H9 (cell line): ENCODE results near the gene ITGA4. TPM values are rescaled to one million over a fixed set of nuclear protein-coding genes. Genes with fewer than 3 reads are reported as not detected.

Source experiments
- DNase-seq: peaks from one replicate; pipeline ENCODE4 v3.0.0-alpha.2; 2017
- H2AFZ ChIP-seq: one replicate; pipeline ENCODE4 v1.6.1; 2013; ENCODE audit warnings: mild to moderate bottlenecking, low read length, control low read depth, moderate library complexity
- H2AK5ac ChIP-seq: 2 replicates; pipeline ENCODE4 v1.6.1; 2013; ENCODE audit warnings: low read length, control low read depth, mixed read lengths; ENCODE audit not compliant: insufficient read length
- H2BK120ac ChIP-seq: one replicate; pipeline ENCODE4 v1.6.1; 2013; ENCODE audit warnings: low read depth, mild to moderate bottlenecking, low read length, control low read depth, inconsistent platforms; ENCODE audit not compliant: poor library complexity, severe bottlenecking
- H2BK12ac ChIP-seq: 2 replicates; pipeline ENCODE4 v1.6.1; 2013; ENCODE audit warnings: low read length, control low read depth, mixed read lengths, low read depth; ENCODE audit not compliant: insufficient read length
- H2BK15ac ChIP-seq: 2 replicates; pipeline ENCODE4 v1.6.1; 2013; ENCODE audit warnings: low read depth, low read length, control low read depth
- H2BK20ac ChIP-seq: one replicate; pipeline ENCODE4 v1.6.1; 2013; ENCODE audit warnings: low read depth, mild to moderate bottlenecking, low read length, control low read depth, inconsistent platforms; ENCODE audit not compliant: poor library complexity, severe bottlenecking
- H2BK5ac ChIP-seq: 2 replicates; pipeline ENCODE4 v1.6.1; 2013; ENCODE audit warnings: low read length, control low read depth, mixed read lengths; ENCODE audit not compliant: insufficient read length
- H3K14ac ChIP-seq: 2 replicates; pipeline ENCODE4 v1.6.1; 2013; ENCODE audit warnings: low read length, control low read depth; ENCODE audit not compliant: insufficient read depth
- H3K18ac ChIP-seq: 2 replicates; pipeline ENCODE4 v1.6.1; 2013; ENCODE audit warnings: low read depth, mild to moderate bottlenecking, mixed read lengths, low read length, control low read depth; ENCODE audit not compliant: insufficient read length
- H3K23ac ChIP-seq: 2 replicates; pipeline ENCODE4 v1.6.1; 2013; ENCODE audit warnings: low read length, control low read depth, mixed read lengths, low read depth; ENCODE audit not compliant: insufficient read length
- H3K23me2 ChIP-seq: 2 replicates; pipeline ENCODE4 v1.6.1; 2013; ENCODE audit warnings: low read depth, mild to moderate bottlenecking, mixed read lengths, low read length, control low read depth; ENCODE audit not compliant: insufficient read length, poor library complexity, severe bottlenecking
- H3K27ac ChIP-seq: 2 replicates; pipeline ENCODE4 v1.5.1; 2013; ENCODE audit warnings: low read length, control low read depth, mixed read lengths, low read depth; ENCODE audit not compliant: insufficient read length
- H3K27me3 ChIP-seq: 2 replicates; pipeline ENCODE4 v1.6.1; 2013; ENCODE audit warnings: low read length, control low read depth, inconsistent platforms; ENCODE audit not compliant: insufficient read depth
- H3K4ac ChIP-seq: 2 replicates; pipeline ENCODE4 v1.6.1; 2013; ENCODE audit warnings: low read depth, mild to moderate bottlenecking, control low read depth, inconsistent platforms, low read length, moderate library complexity
- H3K4me1 ChIP-seq: 2 replicates; pipeline ENCODE4 v1.6.1; 2013; ENCODE audit warnings: low read length, control low read depth, inconsistent platforms; ENCODE audit not compliant: insufficient read depth
- H3K4me2 ChIP-seq: 2 replicates; pipeline ENCODE4 v1.6.1; 2013; ENCODE audit warnings: low read length, control low read depth, mixed read lengths; ENCODE audit not compliant: insufficient read length, insufficient read depth
- H3K56ac ChIP-seq: 2 replicates; pipeline ENCODE4 v1.6.1; 2013; ENCODE audit warnings: low read depth, mild to moderate bottlenecking, mixed read lengths, low read length, control low read depth; ENCODE audit not compliant: insufficient read length
- H3K79me1 ChIP-seq: 2 replicates; pipeline ENCODE4 v1.6.1; 2013; ENCODE audit warnings: low read depth, mild to moderate bottlenecking, moderate library complexity, low read length, control low read depth, inconsistent platforms; ENCODE audit not compliant: insufficient read depth, poor library complexity, severe bottlenecking
- H3K79me2 ChIP-seq: 2 replicates; pipeline ENCODE4 v1.6.1; 2013; ENCODE audit warnings: low read length, control low read depth, inconsistent platforms; ENCODE audit not compliant: insufficient read depth
- H3K9ac ChIP-seq: 2 replicates; pipeline ENCODE4 v1.6.1; 2013; ENCODE audit warnings: low read length, control low read depth, mixed read lengths; ENCODE audit not compliant: insufficient read length; ENCODE audit errors: extremely low read depth
- H3K9me3 ChIP-seq: one replicate; pipeline ENCODE4 v1.6.1; 2013; ENCODE audit warnings: low read depth, low read length, inconsistent platforms; ENCODE audit not compliant: control insufficient read depth
- H3T11ph ChIP-seq: one replicate; pipeline ENCODE4 v1.6.1; 2013; ENCODE audit warnings: mild to moderate bottlenecking, low read length, control low read depth, inconsistent platforms
- H4K20me1 ChIP-seq: one replicate; pipeline ENCODE4 v1.6.1; 2013; ENCODE audit not compliant: control insufficient read depth, insufficient read length, insufficient read depth
- H4K5ac ChIP-seq: 2 replicates; pipeline ENCODE4 v1.6.1; 2013; ENCODE audit warnings: low read depth, mild to moderate bottlenecking, mixed read lengths, low read length, control low read depth; ENCODE audit not compliant: insufficient read length
- H4K8ac ChIP-seq: replicated peaks from 2 replicates; pipeline ENCODE4 v1.6.1; 2013; ENCODE audit warnings: low read length, control low read depth, mixed read lengths, low read depth; ENCODE audit not compliant: insufficient read length
- H4K91ac ChIP-seq: 2 replicates; pipeline ENCODE4 v1.6.1; 2013; ENCODE audit warnings: low read depth, mild to moderate bottlenecking, moderate library complexity, mixed read lengths, low read length, control low read depth; ENCODE audit not compliant: insufficient read length
- H3K27ac Mint-ChIP-seq, 3 experiments: 2 replicates in 2 of 3; 3 replicates in 1 of 3; pipeline ENCODE4 v1.8.0; 2020 to 2021; ENCODE audit warnings: mixed read lengths in 3 of 3, mild to moderate bottlenecking in 1 of 3, moderate library complexity in 1 of 3
- H3K27me3 Mint-ChIP-seq: 2 replicates; pipeline ENCODE4 v1.8.0; 2021; ENCODE audit warnings: low read depth, mild to moderate bottlenecking, moderate library complexity, mixed read lengths
- H3K36me3 Mint-ChIP-seq, 3 experiments: 2 replicates in 2 of 3; 3 replicates in 1 of 3; pipeline ENCODE4 v1.8.0; 2020 to 2021; ENCODE audit warnings: low read depth in 3 of 3, mixed read lengths in 3 of 3; ENCODE audit not compliant: insufficient read depth in 1 of 3
- H3K4me1 Mint-ChIP-seq, 2 experiments: 2 replicates each; pipeline ENCODE4 v1.8.0; 2020; ENCODE audit warnings: mixed read lengths in 2 of 2
- H3K4me3 Mint-ChIP-seq, 2 experiments: 2 replicates in 1 of 2; 3 replicates in 1 of 2; pipeline ENCODE4 v1.8.0; 2020 to 2021; ENCODE audit warnings: mild to moderate bottlenecking in 2 of 2, mixed read lengths in 2 of 2, moderate library complexity in 1 of 2
- H3K9me3 Mint-ChIP-seq, 2 experiments: 2 replicates in 1 of 2; 3 replicates in 1 of 2; pipeline ENCODE4 v1.8.0; 2020; ENCODE audit warnings: mild to moderate bottlenecking in 2 of 2, mixed read lengths in 2 of 2, moderate library complexity in 1 of 2
- WGBS: extraction: QIAGEN DNeasy Blood & Tissue Kit; methylation state at CpG from one replicate; pipeline ENCODE4 v1.1.7; 2013; ENCODE audit warnings: missing lambda C conversion rate, low lambda C conversion rate, mixed read lengths; ENCODE audit not compliant: insufficient read length; ENCODE audit errors: extremely low coverage; 5-methylcytosine and 5-hydroxymethylcytosine counted together
- total RNA-seq: library from RNA; stranded (reverse); gene quantifications from 2 replicates; pipeline ENCODE4 v1.2.1, GENCODE V29; 2021
- TF ChIP-seq, protein P1 (sequence below): fragments of 200-600 bp; sonication (generic); conservative IDR thresholded peaks from 3 replicates; pipeline ENCODE4 v1.8.0; 2021; ENCODE audit warnings: antibody characterized with exemption, mild to moderate bottlenecking

ITGA4 gene
- total RNA-seq, 1 experiment from 2014 or later, result 1.3 TPM

DNA sequence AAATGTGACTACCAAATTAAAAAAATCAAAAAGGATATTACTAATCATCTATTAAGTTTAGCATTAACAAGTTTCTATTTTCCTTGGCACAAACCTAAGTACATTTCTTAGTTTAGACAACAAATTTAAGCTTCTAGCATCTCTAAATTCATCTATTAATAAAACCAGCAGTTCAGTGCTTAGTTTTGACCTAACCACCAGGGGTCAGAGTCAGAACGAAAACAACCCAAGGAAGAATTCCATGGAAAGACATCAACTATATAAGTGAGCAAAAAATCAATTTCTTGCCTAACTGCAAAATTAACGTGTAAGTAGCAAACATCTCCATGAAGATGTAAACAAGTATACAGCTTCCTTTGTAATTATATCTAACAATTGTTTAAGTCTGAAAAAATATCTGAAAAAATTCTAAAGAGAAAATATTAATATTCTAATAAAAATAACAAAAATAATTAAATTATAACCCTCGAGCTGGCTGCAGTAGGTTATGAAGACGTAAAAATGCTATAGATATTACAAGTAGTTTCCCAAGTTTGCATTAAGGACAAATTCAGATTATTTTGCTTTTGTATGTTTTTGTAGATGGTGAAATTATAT is 116.1 kb downstream of the ITGA4 start:
- TF ChIP-seq, protein P1, sequence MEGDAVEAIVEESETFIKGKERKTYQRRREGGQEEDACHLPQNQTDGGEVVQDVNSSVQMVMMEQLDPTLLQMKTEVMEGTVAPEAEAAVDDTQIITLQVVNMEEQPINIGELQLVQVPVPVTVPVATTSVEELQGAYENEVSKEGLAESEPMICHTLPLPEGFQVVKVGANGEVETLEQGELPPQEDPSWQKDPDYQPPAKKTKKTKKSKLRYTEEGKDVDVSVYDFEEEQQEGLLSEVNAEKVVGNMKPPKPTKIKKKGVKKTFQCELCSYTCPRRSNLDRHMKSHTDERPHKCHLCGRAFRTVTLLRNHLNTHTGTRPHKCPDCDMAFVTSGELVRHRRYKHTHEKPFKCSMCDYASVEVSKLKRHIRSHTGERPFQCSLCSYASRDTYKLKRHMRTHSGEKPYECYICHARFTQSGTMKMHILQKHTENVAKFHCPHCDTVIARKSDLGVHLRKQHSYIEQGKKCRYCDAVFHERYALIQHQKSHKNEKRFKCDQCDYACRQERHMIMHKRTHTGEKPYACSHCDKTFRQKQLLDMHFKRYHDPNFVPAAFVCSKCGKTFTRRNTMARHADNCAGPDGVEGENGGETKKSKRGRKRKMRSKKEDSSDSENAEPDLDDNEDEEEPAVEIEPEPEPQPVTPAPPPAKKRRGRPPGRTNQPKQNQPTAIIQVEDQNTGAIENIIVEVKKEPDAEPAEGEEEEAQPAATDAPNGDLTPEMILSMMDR, result peak; percentile 70

More for the DNA sequence above, 116.1 kb downstream of the ITGA4 start:
- no peak for DNase-seq
- H3K4me1 ChIP-seq, result no peaks in the 10 kb centered on the region
- no peak overlapping the region for H2BK20ac ChIP-seq
- H2AFZ ChIP-seq, result no peak overlapping the region
- H3K79me2 ChIP-seq, result no peaks in the 10 kb centered on the region
- no peak overlapping the region for H3T11ph ChIP-seq
- H3K23ac ChIP-seq, result no peak overlapping the region
- no peak overlapping the region for H3K14ac ChIP-seq
- no peaks in the 10 kb centered on the region for H3K9me3 ChIP-seq
- no peak overlapping the region for H4K91ac ChIP-seq
- H2BK15ac ChIP-seq, result no peak overlapping the region
- no peak overlapping the region for H3K56ac ChIP-seq
- no peaks in the 10 kb centered on the region for H4K20me1 ChIP-seq
- H3K79me1 ChIP-seq, result no peaks in the 10 kb centered on the region
- H2AK5ac ChIP-seq, result no peak overlapping the region
- Mint-ChIP-seq H3K4me3 (no peak overlapping the region), H3K27me3 (peaks cover 4% of the 10 kb centered on the region; the same call in 1 of the 2 replicates), H3K27ac (no peak overlapping the region), H3K4me1 (peaks cover 4% of the 10 kb centered on the region in 2 experiments; a peak in 3 of 4 replicates), H3K9me3 (no peaks in the 10 kb centered on the region), H3K36me3 (no peaks in the 10 kb centered on the region)
- no peak overlapping the region for H3K18ac ChIP-seq
- WGBS, result no CpG with 5 or more reads among the region's 4 CpGs
- H3K23me2 ChIP-seq, result peaks cover 2% of the 10 kb centered on the region
- H3K27ac ChIP-seq, result no peak overlapping the region
- no peaks in the 10 kb centered on the region for H3K27me3 ChIP-seq
- no peak overlapping the region for H4K8ac ChIP-seq
- no peak overlapping the region for H2BK120ac ChIP-seq
- no peak overlapping the region for H2BK5ac ChIP-seq
- H3K9ac ChIP-seq, result no peak overlapping the region
- no peak overlapping the region for H3K4me2 ChIP-seq
- no peak overlapping the region for H3K4ac ChIP-seq
- H4K5ac ChIP-seq, result no peak overlapping the region
- H2BK12ac ChIP-seq, result no peak overlapping the region
